Endothelial cell of umbilical vein (primary cell): ENCODE results near the gene CFAP300. TPM values are rescaled to one million over a fixed set of nuclear protein-coding genes. Genes with fewer than 3 reads are reported as not detected.

Source experiments
- BruUV-seq: library from RNA; stranded (reverse); fragments of 400-500 nt; replicated peaks from 2 replicates; lab custom pipeline; 2021; lab: Mats Ljungman, UMichigan
- CTCF ChIA-PET: fragments of 300-600, 350-600 bp; sonication (Branson Sonifier 250); formaldehyde crosslinking; loops from one replicate; lab custom pipeline; 2021; ENCODE audit warnings: antibody characterized with exemption, inconsistent platforms; lab: Charles Lee
- POLR2A ChIA-PET: fragments of 300-600, 350-600 bp; sonication (Branson Sonifier 250); formaldehyde crosslinking; loops from one replicate; lab custom pipeline; 2021; ENCODE audit warnings: antibody characterized with exemption, inconsistent platforms; lab: Charles Lee
- DNase-seq: peaks from one replicate; pipeline ENCODE4 v3.0.0-alpha.2; 2011; ENCODE audit warnings: low read depth, low spot score
- FAIRE-seq: peaks from 2 replicates; lab custom pipeline; 2011; peaks lifted over from hg19 to GRCh38; lab: Jason Lieb, UNC
- H2AFZ ChIP-seq: 2 replicates; pipeline ENCODE4 v1.6.0; 2012; ENCODE audit warnings: low read depth, low read length, control low read depth, inconsistent platforms
- H3K27ac ChIP-seq: 2 replicates; pipeline ENCODE4 v1.5.1; 2011; ENCODE audit warnings: low read depth, mild to moderate bottlenecking, control low read depth, low read length, moderate library complexity; ENCODE audit not compliant: insufficient read depth
- H3K27me3 ChIP-seq, 2 experiments: 2 replicates each; pipeline versions ENCODE4 v1.6.0 to v1.6.1; 2011; ENCODE audit warnings: low read length in 2 of 2, mixed read lengths in 1 of 2; ENCODE audit not compliant: control insufficient read depth in 2 of 2, insufficient read depth in 2 of 2
- H3K36me3 ChIP-seq, 2 experiments: 2 replicates in 1 of 2; 3 replicates in 1 of 2; pipeline ENCODE4 v1.5.1; 2011; ENCODE audit warnings: low read length in 2 of 2, mild to moderate bottlenecking in 1 of 2, moderate library complexity in 1 of 2; ENCODE audit not compliant: control insufficient read depth in 2 of 2, insufficient read depth in 2 of 2; ENCODE audit errors: extremely low read depth in 1 of 2
- H3K4me1 ChIP-seq: 3 replicates; pipeline ENCODE4 v1.5.1; 2011; ENCODE audit warnings: mild to moderate bottlenecking, low read length; ENCODE audit not compliant: control insufficient read depth, insufficient read depth; ENCODE audit errors: extremely low read depth
- H3K4me2 ChIP-seq: 2 replicates; pipeline ENCODE4 v1.6.1; 2011; ENCODE audit warnings: low read length, control low read depth, mixed read lengths; ENCODE audit not compliant: insufficient read depth
- H3K4me3 ChIP-seq, 3 experiments: fragments of 200-600 bp in 1 of 3; sonication (generic), shearing (Covaris generic) in 1 of 3; replicated peaks in 1 of 3; 2 replicates each; pipeline ENCODE4 v1.5.1; 2011 to 2016; ENCODE audit warnings: control low read depth in 3 of 3, low read length in 3 of 3, mild to moderate bottlenecking in 2 of 3, inconsistent platforms in 1 of 3, low read depth in 1 of 3, moderate library complexity in 1 of 3; ENCODE audit not compliant: insufficient read depth in 1 of 3
- H3K79me2 ChIP-seq: 2 replicates; pipeline ENCODE4 v1.6.0; 2012; ENCODE audit warnings: low read length, inconsistent platforms; ENCODE audit not compliant: control insufficient read depth, insufficient read depth
- H3K9ac ChIP-seq: replicated peaks from 2 replicates; pipeline ENCODE3; 2011; ENCODE audit warnings: low read length, control low read depth; ENCODE audit not compliant: insufficient read depth; ENCODE audit errors: extremely low read depth
- H3K9me1 ChIP-seq: replicated peaks from 3 replicates; pipeline ENCODE4 v1.6.0; 2011; ENCODE audit warnings: mild to moderate bottlenecking, low read length; ENCODE audit not compliant: control insufficient read depth, insufficient read depth; ENCODE audit errors: extremely low read depth
- H3K9me3 ChIP-seq: replicated peaks from 2 replicates; pipeline ENCODE4 v1.5.1; 2012; ENCODE audit warnings: low read length, inconsistent platforms; ENCODE audit not compliant: control insufficient read depth, insufficient read depth
- H4K20me1 ChIP-seq: replicated peaks from 2 replicates; pipeline ENCODE3; 2011; ENCODE audit warnings: mild to moderate bottlenecking, low read length; ENCODE audit not compliant: control insufficient read depth, insufficient read depth; ENCODE audit errors: extremely low read depth
- CTCF ChIP-seq, 2 donors: IDR thresholded peaks; 1 replicate in 1 of 2; 2 replicates in 1 of 2; pipeline ENCODE4 v1.5.1; 2011; ENCODE audit warnings: low read length in 2 of 2, mild to moderate bottlenecking in 2 of 2, moderate library complexity in 2 of 2, control low read depth in 1 of 2, inconsistent platforms in 1 of 2, low read depth in 1 of 2; ENCODE audit not compliant: insufficient read depth in 1 of 2; ENCODE audit errors: extremely low read depth in 1 of 2
- EZH2 ChIP-seq: IDR thresholded peaks from 2 replicates; pipeline ENCODE4 v1.6.1; 2012; ENCODE audit warnings: borderline replicate concordance, low read depth, mild to moderate bottlenecking, moderate library complexity, low read length, inconsistent platforms; ENCODE audit not compliant: severe bottlenecking
- FOS ChIP-seq: IDR thresholded peaks from 2 replicates; pipeline ENCODE4 v1.6.1; 2011; ENCODE audit warnings: mild to moderate bottlenecking, low read length, moderate library complexity, borderline replicate concordance; ENCODE audit not compliant: insufficient read depth
- JUN ChIP-seq: IDR thresholded peaks from 2 replicates; pipeline ENCODE4 v1.6.1; 2011; ENCODE audit warnings: borderline replicate concordance, low read depth; ENCODE audit not compliant: insufficient read length, insufficient read depth
- MAX ChIP-seq: IDR thresholded peaks from 2 replicates; pipeline ENCODE4 v1.6.1; 2011; ENCODE audit not compliant: insufficient read depth, insufficient read length
- MYC ChIP-seq: IDR thresholded peaks from one replicate; pipeline ENCODE4 v1.6.1; 2011; ENCODE audit warnings: mild to moderate bottlenecking, low read depth, low read length
- POLR2A ChIP-seq: IDR thresholded peaks from 2 replicates; pipeline ENCODE4 v1.6.1; 2012; ENCODE audit warnings: low read depth, mild to moderate bottlenecking, control low read depth, low read length
- POLR2AphosphoS5 ChIP-seq: IDR thresholded peaks from 2 replicates; pipeline ENCODE4 v1.6.1; 2012; ENCODE audit warnings: low read depth, mild to moderate bottlenecking, control low read depth, low read length, moderate library complexity; ENCODE audit not compliant: insufficient read depth
- dilution Hi-C: fragments of 300-500 bp; cut with MboI; formaldehyde crosslinking; loops from one replicate; pipeline ENCODE4 v1.15.0; 2019; ENCODE audit warnings: low sequenced_read_pairs; ENCODE audit not compliant: extremely low pct_ligation_motif_present
- intact Hi-C: fragments of 100-400 bp; cut with micrococcal nuclease; formaldehyde crosslinking; loops from one replicate; pipeline ENCODE4 v1.10.0; 2022
- polyA plus RNA-seq, 4 experiments: library from polyadenylated mRNA; depleted of rRNA in 3 of 4; stranded (reverse) in 3 of 4; unstranded in 1 of 4; fragments of >200 nt; gene quantifications; 2 replicates each; pipeline versions ENCODE4 v1.2.1 to v1.2.3, GENCODE V29; 2011 to 2012; ENCODE audit warnings: missing spikeins in 1 of 4
- total RNA-seq: library from RNA; stranded (reverse); gene quantifications from 2 replicates; pipeline ENCODE4 v1.2.3, GENCODE V29; 2021

Gene CFAP300
- total and polyA plus RNA-seq, 2 donors (not counting 3 experiments of a cell fraction or from before 2014, with no cell fraction given) = 0.07 TPM; not detected in 1

- DNase-seq (no peak), FAIRE-seq (no peak)
- no peak overlapping the region for H3K4me3 ChIP-seq
- H4K20me1 ChIP-seq = no peaks in the 10 kb centered on the region
- dilution Hi-C loops = no loop called here
- H3K27ac ChIP-seq = no peak overlapping the region
- peaks cover 11% of the 10 kb centered on the region for H3K4me1 ChIP-seq
- H3K9me1 ChIP-seq = no peaks in the 10 kb centered on the region
- H3K79me2 ChIP-seq = no peaks in the 10 kb centered on the region
- TF ChIP-seq MAX (no peak), POLR2AphosphoS5 (no peak), MYC (no peak), FOS (no peak), EZH2 (no peak), JUN (no peak), POLR2A (no peak), CTCF (IDR thresholded peaks at IDR 0.05; ENCODE audit: extremely low read depth in 1 of 2, insufficient read depth in 1 of 2, low read depth in 1 of 2, low read length in 2 of 2) (no peak)
- CTCF ChIA-PET = interaction anchor here (1.2 to 1.7 kb wide), 2 partner anchors 40 to 152 kb away, joined by 3 read pairs; no protein-coding TSS in a partner anchor
- no peak overlapping the region for H2AFZ ChIP-seq
- intact Hi-C loops = no loop called here
- H3K4me2 ChIP-seq = no peak overlapping the region
- POLR2A ChIA-PET = no interaction called here
- H3K36me3 ChIP-seq = no peaks in the 10 kb centered on the region
- no peaks in the 10 kb centered on the region for H3K27me3 ChIP-seq
- no TSS peak for BruUV-seq
- no peak overlapping the region for H3K9ac ChIP-seq
- H3K9me3 ChIP-seq = no peaks in the 10 kb centered on the region
These were observed 32.5 kb upstream of the CFAP300 start for GRCh38 chr11:102014756-102015155.
